ENCODE data around the gene FTO.

Gene FTO

DNA sequence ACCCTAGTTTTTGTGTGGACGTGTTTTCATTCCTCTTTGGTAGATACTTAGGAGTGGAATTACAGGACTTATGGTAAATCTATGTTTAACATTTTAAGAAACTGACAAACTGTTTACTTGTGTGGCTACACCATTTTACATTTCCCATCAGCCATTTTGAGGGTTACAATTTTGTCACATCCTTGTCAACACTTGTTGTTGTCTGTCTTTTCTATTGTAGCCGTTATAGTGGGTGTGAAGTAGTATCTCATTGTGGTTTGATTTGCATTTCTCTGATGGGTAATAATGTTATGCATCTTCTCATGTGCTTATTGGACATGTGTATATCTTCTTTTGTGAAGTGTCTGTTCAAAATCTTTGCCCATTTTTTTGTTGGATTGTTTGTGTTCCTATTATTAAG is 4.5 kb downstream of the FTO start:
- TF ChIP-seq, protein P1, sequence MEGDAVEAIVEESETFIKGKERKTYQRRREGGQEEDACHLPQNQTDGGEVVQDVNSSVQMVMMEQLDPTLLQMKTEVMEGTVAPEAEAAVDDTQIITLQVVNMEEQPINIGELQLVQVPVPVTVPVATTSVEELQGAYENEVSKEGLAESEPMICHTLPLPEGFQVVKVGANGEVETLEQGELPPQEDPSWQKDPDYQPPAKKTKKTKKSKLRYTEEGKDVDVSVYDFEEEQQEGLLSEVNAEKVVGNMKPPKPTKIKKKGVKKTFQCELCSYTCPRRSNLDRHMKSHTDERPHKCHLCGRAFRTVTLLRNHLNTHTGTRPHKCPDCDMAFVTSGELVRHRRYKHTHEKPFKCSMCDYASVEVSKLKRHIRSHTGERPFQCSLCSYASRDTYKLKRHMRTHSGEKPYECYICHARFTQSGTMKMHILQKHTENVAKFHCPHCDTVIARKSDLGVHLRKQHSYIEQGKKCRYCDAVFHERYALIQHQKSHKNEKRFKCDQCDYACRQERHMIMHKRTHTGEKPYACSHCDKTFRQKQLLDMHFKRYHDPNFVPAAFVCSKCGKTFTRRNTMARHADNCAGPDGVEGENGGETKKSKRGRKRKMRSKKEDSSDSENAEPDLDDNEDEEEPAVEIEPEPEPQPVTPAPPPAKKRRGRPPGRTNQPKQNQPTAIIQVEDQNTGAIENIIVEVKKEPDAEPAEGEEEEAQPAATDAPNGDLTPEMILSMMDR (IDR thresholded peaks at IDR 0.05; ENCODE audit: borderline replicate concordance, insufficient read depth, low read depth, low read length) = no peak
- no peak overlapping the region for H3K4me3 ChIP-seq (ENCODE audit: low read depth, low read length)

DNA sequence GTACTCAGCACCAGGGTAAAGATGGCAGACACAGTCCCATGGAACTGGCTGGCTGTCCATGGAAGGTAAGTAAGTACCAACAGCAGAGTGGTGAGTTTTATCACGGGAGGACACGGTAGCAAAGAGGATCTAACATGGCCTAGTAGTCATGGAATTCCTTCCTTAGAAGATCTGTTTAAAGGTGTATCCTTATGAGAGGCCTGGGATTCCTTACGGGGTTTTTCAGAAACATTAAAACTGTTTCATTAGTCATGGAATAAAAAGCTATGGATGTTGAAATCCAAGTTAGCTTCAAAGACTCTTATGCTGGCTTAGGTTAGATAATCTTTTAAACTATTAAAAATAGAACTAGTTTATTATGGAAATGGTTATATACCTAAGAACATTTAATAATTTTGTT is 7.4 kb downstream of the FTO start:
- TF ChIP-seq, protein P1 (IDR thresholded peaks at IDR 0.05; ENCODE audit: borderline replicate concordance, insufficient read depth, low read depth, low read length) = no peak
- no peak overlapping the region for H3K4me3 ChIP-seq (ENCODE audit: low read depth, low read length)

DNA sequence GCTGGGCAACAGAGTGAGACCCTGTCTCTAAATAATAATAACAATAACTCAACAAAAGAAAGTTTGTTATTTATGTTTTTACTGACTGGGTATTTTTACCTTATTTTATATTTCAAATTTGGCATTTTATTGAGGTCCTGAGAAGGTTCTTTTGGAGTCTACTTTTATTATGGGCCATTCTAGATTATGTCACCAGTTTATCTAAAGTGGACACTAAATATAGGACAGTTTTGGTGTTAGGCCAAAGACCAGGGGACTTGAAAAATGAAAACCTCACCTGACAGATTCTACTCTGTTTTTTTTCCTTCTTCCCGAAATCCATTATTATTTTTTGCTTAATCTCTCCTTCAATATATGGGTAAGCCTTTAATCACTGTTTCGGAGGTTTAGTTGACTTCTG is 8.1 kb downstream of the FTO start:
- TF ChIP-seq, protein P1 (IDR thresholded peaks at IDR 0.05; ENCODE audit: borderline replicate concordance, insufficient read depth, low read depth, low read length) = no peak
- no peak overlapping the region for H3K4me3 ChIP-seq (ENCODE audit: low read depth, low read length)

DNA sequence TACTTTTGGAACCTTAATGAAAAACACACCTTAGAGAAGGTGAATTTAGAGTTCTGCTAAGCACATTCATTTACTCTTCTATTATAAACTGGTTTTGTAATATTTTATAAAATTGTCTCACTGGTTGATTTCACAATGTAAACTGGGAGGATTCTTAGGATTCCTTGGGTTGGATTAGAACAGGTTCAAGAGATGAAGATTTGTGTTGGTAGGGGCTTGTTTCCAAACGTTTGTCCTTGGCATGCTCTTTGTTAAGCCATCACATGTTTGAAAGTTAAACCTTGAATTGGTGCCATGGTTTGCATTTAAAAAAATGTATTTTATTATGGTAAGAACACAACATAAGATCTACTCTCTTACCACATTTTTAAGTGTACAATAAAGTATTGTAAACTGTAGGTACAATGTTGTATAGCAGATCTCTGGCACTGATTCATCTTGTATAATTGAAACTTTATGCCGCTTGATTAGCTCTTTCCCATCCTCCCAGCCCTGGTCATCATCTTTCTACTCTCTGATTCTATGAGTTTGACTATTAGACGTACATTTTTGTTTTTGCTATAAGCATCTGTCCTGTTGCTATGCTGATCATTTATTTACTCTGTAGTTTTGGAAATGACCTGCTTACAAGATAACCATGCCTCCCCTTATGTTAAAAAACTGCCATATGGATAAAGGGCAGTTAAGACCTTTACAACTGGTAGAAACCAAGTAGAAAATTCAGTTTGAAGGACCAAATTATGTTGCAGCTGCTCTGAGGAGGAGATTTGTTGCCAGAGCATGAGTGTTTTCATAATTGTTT is 9.6 kb downstream of the FTO start:
- H3K4me3 ChIP-seq (ENCODE audit: low read depth, low read length) = no peak overlapping the region
- TF ChIP-seq, protein P1 (IDR thresholded peaks at IDR 0.05; ENCODE audit: borderline replicate concordance, insufficient read depth, low read depth, low read length) = no peak

DNA sequence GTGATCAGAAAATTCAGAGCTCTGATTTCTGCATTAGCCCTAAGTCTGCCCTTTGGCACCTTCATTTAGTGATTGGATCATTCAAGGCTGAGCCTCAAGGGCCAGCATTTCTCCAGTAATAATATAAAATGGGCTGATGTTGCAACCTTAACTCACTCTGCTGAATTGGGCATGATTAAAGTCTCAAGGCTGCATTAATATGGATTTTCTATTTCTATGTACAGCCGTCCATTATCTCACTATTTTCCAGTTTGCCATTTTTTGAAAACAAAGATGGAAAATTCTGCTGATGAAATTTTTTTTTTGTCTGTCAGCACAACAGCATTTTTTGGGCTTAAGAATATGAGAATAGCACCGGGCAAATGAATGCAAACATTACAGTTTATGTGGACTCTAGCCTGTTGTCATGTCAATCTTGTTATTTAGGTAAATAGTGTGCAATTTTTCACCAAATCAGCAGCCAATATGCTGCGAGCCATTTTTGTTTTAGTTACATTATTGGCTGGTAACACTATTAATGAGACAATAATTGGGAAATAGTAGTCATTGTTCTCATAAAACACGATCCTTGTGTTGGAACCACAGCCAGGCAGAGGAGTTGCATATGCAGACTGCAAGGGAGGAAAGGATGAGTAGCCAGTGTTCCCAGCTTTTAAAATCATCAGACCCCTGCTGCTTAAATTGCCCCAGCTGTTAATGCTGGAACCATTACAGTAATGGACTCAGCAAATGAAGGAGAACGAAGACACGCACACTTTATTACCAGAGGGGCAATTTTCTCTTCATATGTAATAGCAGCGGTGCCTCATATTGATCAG is 10.5 kb downstream of the FTO start:
- TF ChIP-seq, protein P1 (IDR thresholded peaks at IDR 0.05; ENCODE audit: borderline replicate concordance, insufficient read depth, low read depth, low read length) = no peak

DNA sequence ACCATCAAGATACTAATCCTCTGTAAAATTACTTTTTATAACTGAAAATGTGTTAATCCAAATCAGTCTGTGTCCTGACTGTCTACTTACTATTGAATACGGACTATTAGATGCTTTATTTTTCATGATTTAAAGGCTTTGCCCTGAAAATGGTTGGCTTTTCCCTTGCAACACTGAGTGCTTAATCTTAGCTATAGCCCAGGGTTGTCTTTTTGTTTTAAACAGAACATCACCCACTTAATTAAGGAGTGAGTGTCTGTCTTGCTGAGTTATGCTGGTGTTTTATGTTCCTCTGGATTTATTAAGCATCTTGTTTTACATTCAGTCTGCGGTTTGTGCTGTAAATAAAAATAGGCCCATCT is 11.0 kb downstream of the FTO start:
- no peak overlapping the region for H3K4me3 ChIP-seq (ENCODE audit: low read depth, low read length)

More for the DNA sequence above, 10.5 kb downstream of the FTO start:
- no peak overlapping the region for H3K4me3 ChIP-seq (ENCODE audit: low read depth, low read length)

More for the DNA sequence above, 11.0 kb downstream of the FTO start:
- TF ChIP-seq, protein P1 (IDR thresholded peaks at IDR 0.05; ENCODE audit: borderline replicate concordance, insufficient read depth, low read depth, low read length) = no peak

Data from GM12875 (cell line).